GM21381 (cell line): Measurements from ENCODE around the gene THADA.
"Not testable (repeated sequence)": the region's sequence is repeated elsewhere in the genome, so short reads cannot be mapped to it uniquely, and the experiment has no call there.

Experiments
- ATAC-seq: cut with Tn5 transposase; IDR thresholded peaks from one replicate; pipeline ENCODE4 v1.9.1; 2021; ENCODE audit warnings: mild to moderate bottlenecking, moderate library complexity; ENCODE audit not compliant: unreplicated experiment

The THADA gene

GRCh38 chr2:43595603-43596412, at the start of gene THADA:
Gene THADA (minus strand): TSS chr2:43596038. CDS start chr2:43592392, 3,646 bp downstream.
- ATAC-seq = peak; percentile 97

GRCh38 chr2:43643680-43644079, 47.8 kb upstream of the THADA start:
- no peak for ATAC-seq

- no peak for ATAC-seq
These were observed 46.5 kb upstream of the THADA start for GRCh38 chr2:43642363-43642762.

DNA sequence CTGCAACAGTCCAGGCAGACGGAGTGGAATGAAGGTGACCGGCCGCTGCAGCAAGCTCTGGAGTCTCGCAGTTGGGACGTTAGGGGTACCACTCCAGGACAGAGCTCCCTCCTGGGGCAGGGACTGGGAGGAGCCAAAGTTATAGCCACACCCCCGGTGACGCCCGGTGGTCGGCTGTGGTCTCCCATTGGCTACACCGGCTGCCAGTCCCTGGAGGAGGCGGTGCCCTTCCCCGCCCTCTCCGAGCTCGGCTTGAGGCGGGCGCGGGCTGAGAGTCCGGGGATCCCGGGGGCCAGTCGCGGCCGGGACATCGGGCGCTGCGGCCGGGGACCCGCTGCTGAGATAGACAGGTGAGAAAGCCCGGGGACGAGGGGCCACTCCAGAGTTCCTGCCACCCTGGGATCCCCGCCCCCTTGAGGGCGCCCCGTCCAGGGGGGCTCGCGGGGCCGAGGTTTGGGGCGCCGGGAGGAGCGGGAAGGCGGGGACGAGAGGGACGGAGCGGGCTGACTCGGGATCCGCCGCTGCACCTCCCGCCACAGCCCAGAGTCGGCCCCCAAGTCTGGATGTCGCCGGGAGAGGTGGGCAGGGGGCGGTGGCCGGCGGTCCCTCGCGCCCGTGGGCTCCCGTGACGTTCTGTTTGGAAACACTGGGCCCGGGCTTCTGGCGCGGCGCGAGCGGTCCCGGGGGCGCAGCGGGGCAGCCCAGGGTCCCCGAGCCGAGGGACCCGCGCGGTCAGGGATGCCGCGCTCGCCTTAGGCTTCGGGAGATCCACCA, 41.4 kb upstream of the THADA start, which contains the start of gene PLEKHH2:
Gene PLEKHH2 (plus strand): TSS at position 231 of the 774 bp plus-strand sequence. CDS start 7,414 bp downstream, outside the sequence.
- ATAC-seq = peak; percentile 100

- ATAC-seq = no peak
These were observed 40.8 kb upstream of the THADA start for GRCh38 chr2:43636621-43637020.

GRCh38 chr2:43636153-43636552, 40.3 kb upstream of the THADA start:
- not testable (repeated sequence) for ATAC-seq

DNA sequence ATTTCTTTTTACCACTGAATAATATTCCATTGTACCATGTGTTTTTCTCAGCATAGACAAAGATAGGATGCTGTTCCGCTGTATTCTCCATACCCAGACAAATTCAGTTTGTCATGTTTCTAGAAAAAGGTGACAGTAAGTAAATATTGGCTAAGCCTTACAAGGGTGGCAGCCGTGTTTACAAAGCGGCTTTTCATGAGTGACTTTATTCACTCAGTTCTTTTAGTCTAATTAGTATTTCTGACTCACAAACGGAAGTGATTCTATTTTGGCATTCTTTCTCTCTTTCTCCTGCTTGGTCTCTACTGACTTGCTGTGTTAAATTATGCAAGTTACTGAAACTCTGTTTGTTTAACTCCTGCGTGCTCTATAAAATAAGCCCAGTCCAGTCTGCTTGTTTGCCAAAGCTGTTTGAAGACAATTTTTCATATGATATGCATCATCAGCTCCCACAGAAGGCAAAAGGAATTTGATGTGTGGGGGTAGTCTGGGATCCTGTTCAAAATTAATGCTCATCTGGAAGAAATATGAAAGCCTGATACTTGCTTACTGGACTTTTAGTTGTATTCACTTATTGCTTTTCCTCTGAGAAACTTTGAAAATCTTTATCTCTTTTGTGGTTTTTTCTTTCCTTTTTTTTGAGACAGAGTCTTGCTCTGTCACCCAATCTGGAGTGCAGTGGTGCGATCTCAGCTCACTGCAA, 38.9 kb upstream of the THADA start:
- no peak for ATAC-seq

DNA sequence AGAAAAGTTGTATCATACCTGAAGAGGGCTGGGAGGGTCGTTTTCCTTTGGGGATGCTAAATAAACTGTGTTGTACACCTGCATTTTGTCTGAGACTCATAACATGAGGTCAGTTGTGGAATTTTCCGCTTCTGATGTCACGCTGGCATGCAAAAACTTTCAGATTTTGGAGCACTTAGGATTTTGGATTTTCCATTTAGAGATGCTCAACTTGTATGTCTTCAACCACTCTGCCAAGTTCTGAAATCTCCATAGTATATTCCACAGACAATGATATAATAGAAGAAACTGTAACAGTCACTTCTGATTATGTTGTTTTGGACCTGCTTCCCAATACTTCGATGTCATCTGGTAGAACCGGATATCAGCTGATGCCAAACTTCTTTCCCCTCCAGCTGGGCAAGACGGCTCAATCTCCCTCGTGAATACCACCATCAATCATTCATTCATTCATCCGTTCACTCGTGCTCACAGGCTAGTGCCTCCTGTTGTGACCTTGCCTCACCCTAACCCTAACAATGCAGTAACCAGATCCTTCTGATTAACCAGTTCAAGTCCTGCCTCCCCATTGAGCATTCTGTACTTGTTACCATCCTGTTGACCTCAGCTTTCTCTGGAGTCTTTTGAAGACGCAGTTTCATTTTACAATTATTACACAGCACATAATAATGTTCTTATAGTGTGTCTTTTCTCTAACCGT, 35.9 kb upstream of the THADA start:
- no peak for ATAC-seq

DNA sequence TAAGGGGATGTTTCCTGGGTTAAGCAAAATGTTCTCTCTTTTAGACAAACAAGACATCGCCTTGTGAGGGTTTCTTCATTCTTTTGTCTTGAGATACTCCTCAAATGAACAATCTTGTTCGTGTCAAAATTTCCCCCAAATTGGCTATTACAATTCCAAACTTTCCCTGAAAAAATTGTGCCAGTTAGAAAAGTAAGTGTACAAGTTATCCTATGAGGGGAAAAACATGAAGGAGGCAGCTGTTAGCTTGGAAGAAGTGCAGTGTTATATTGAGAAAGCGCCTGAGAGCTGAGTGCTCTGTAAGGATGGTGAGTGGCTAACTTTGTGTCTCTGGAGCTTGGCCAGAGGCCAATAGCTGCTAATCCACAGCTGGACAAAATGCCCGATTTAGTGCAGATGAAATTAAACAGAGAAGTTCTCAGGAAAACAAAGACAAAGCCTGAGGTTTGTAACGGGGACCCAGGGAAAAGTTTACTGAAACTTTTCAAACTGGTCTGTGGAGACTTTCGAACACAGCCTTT, 27.2 kb upstream of the THADA start:
- no peak for ATAC-seq

GRCh38 chr2:43619511-43619910, 23.7 kb upstream of the THADA start:
- no peak for ATAC-seq

GRCh38 chr2:43616967-43617680, 21.3 kb upstream of the THADA start:
- no peak for ATAC-seq

DNA sequence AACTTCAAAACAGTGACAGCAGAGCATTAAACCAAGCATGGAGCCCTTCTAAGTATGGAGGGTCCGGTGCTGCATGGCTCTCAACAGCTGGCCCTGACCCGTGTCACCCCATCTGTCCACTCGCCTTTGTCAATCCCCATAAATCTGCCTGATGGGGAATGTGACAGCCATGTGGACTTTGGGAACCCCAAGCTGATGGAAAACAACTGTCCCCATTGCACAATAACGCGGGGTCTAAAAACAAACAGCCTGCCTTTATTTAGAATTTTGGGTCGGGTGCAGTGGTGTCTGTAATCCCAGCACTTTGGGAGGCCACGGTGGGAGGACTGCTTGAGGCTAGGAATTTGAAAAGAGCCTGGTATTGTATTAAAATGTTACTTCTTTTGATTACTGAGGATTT, 17.1 kb upstream of the THADA start:
- ATAC-seq = no peak

DNA sequence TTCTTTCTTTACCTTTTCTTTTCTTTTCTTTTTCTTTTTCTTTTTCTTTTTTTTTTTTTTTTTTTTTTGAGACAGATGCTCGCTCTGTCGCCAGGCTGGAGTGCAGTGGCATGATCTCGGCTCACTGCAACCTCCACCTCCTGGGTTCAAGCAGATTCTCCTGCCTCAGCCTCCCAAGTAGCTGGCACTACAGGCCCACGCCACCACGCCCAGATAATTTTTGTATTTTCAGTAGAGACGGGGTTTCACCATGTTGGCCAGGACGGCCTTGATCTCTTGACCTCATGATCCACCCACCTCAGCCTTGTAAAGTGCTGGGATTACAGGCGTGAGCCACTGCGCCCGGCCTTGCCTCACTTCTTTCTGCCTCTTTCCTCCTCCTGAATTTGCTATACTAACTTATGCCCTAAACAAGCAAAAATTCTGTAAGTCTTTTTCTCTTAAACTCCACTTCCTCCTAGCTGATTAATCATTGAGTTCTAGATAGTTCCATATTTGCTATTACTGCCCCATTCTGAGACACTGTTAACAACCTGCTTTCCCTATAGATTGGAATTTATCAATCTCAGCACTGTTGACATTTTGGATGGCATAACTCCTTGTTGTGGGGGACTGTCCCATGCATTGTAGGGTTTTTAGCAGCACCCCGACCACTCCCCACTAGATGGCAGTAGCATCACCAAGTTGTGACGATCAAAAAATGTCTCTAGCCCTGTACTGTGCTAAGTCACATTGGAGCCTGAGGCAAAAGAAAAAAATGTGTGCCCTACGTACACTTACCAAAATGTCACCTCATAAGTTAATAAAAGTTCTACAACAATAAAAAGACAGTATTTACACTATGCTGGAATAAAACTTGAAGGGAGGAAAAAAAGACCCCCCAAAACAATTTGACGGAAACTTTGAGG, 16.4 kb upstream of the THADA start:
- peak; percentile 57 for ATAC-seq

- no peak for ATAC-seq
These were observed 14.5 kb upstream of the THADA start for GRCh38 chr2:43610361-43610760.

DNA sequence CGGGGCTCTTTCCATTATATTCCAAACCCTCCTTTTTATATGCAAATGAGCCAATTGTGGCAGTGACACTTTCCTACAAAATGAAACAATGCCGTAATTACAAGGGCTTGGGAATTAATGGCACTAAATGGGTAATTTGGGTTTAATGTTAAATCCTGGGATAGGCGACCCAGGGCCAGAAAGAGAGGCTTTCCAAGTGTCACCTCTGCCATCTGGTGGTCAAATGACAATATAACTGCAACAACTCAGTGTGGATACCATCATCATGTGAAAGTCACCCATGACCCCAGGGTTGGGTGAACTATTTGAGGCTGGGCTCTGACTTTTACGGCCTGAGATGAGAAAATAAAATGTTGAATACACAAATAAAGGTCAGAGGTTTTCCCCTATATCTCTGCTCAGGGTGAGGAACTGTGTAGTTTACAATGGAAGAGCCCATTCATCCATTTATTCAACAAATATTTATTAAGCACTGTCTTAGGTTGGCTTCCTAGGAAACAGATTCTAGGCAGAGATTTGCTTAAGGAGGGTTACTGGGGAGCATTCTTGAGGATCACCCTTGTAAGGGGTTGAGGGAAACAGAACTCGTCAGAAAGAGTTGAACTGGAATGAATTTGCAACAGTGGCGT, 13.6 kb upstream of the THADA start:
- ATAC-seq = no peak

GRCh38 chr2:43605851-43606250, 10.0 kb upstream of the THADA start:
- ATAC-seq = no peak

DNA sequence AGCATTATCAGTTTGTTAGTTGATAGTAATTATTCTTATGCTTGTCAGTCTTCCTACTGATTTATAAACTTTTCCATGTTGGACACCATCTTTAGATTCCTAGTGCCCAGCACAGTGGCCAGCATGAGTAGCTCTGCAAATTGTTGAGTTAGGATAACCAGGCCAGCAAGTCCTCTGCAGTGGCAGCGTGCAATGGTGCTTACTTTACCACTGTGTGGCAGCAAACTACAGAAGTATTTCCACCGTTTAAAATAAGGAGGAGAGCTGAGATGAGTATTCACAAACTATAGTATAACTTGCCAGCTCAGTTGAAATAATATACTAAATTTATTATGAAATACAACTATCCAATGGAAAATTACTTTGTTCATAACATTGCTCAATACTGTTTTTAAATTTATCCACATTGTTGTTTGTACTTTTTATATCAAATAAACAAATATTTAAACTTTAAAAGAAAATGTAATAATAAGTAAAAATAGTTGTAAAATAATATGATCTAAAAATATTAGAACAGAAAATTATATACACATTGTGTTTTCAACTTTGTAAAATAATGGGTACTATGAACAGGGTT, 9.3 kb upstream of the THADA start:
- no peak for ATAC-seq

DNA sequence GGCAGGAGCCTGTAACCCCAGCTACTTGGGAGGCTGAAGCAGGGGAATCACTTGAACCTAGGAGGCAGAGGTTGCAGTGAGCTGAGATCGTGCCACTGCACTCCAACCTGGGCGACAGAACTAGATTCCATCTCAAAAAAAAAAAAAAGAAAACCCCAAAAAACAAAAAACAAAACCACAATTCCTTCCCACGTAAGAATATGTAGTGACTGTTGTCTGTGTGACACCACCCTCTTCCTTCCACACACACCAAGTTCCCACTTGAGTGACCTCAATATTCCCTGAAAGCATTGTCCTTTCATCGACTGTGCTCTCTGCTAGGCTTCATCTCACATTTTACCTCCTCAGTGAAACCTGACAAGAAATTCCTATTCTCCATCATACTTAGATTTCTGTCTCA, 8.8 kb upstream of the THADA start:
- ATAC-seq = no peak
